ENCODE results near the gene HPN.
A peak's percentile ranks its signal among the peaks of the same experiment; 100 is the strongest.
"Not testable (repeated sequence)": the region's sequence is repeated elsewhere in the genome, so short reads cannot be mapped to it uniquely, and the experiment has no call there.

Gene HPN

DNA sequence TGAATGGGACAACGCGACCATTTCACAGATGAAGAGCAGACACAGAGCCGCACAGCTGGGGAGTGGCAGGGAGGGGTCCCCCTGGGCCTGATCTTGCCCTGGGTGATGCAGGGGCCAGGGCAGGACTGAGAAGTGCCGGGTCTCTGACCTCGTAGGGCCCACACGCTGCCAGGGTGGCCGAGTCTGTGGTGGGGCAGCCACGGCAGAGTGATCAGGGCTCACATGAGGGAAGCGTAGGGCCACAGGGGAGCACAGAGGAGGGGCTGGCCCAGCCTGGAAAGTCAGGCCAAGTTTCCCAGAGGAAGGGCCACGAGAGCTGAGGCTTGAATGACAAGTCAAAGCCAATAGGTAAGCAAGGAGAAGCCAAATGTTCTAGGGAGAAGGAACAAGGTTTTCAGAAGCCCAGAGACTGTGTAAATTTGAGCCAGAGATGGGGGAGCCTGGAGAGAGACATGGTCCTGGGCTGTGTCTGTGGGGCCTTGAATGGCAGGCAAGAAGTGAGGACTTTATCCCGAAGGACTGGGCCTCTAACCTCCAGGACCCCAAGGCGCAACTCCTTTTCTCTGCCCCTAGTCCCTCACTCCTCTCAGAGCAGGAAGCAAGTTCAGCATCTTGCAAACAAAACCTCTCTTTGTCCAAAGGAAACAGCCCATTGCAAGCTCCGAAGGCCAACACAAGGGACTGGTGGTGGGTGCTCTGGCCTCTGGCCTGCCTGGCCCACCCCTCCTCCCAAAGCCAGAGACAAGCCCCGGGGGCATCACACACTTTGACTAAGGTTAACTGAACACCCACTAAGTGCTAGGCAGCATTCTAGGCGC lies 42.4 kb downstream of the HPN start:
- DNase-seq (ENCODE audit: low read depth, low spot score): no peak

DNA sequence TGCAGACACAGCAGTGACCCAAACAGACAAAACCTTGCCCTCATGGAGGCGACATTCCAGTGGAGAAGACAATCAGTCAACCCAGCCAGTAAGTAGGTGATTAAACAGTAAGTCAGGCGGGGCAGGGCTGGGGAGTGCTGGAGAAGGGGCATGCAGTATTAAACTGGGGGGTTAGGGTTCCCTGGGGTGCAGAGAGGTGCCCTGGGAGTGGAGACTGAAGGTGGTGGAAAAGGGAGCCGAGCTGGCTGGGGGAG lies 42.9 kb downstream of the HPN start:
- no peak for DNase-seq (ENCODE audit: low read depth, low spot score)

- DNase-seq (ENCODE audit: low read depth, low spot score): no peak
These were observed 44.4 kb downstream of the HPN start for GRCh38 chr19:35085947-35086346.

- DNase-seq (ENCODE audit: low read depth, low spot score): no peak
These were observed 44.9 kb downstream of the HPN start for GRCh38 chr19:35086455-35086854.

GRCh38 chr19:35087393-35087792 lies 45.9 kb downstream of the HPN start:
- no peak for DNase-seq (ENCODE audit: low read depth, low spot score)

GRCh38 chr19:35088131-35088913 lies 46.8 kb downstream of the HPN start:
- no peak for DNase-seq (ENCODE audit: low read depth, low spot score)

GRCh38 chr19:35089554-35089953 lies 48.0 kb downstream of the HPN start:
- DNase-seq (ENCODE audit: low read depth, low spot score): no peak

- DNase-seq (ENCODE audit: low read depth, low spot score): no peak
These were observed 48.6 kb downstream of the HPN start for GRCh38 chr19:35090160-35090505.

- peak; percentile 11 for DNase-seq (ENCODE audit: low read depth, low spot score)
These were observed 49.1 kb downstream of the HPN start for GRCh38 chr19:35090506-35091214.

DNA sequence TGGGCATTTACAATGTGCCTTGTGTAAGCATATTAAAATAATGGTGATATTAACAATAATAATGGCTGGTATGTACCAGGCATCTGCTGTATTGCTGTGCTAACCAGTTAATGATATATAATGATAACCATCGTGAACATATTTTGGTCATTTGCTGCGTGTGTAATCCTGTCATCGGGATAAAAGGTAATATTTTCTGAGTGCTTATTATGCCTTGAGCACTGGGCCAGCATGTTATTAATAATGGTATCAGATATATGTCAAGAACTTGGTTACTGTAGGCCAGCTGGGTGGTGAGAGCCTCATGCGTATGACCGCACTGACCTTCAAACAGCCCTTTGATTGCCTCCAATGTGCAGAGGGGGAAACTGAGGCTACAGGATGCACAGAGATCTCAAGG lies 51.9 kb downstream of the HPN start:
- DNase-seq (ENCODE audit: low read depth, low spot score): no peak

DNA sequence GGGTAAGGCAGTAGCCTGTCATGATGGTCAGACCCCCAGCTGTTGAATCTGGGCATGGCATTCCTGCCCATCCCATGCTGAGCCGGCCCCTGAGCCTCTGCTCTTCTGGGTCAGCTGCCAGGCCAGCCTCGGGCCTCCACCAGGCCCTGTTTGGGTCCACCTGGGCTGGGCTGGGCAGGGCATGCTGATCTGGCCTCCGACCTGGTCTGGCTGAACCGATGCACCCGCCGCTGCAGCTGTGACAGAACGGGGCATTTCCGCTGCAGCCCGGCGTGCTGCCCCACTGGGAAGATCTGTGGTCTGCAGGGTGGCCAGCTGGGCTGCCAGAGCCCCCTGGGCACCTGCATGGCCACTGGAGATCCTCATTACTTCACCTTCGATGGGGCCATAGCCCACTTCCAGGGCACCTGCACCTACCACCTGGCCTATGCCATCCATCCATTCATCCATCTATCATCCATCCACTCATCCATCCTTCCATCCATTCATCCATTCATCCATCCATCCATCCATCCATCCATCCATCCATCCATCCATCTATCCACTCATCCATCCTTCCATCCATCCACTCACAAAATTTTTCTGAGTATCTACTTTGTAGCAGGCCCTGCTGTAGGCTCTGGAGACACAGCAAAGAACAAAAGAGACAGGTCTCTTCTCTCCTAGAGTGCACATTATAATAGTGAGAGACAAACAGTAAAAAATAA lies 52.6 kb downstream of the HPN start:
- DNase-seq (ENCODE audit: low read depth, low spot score): no peak

DNA sequence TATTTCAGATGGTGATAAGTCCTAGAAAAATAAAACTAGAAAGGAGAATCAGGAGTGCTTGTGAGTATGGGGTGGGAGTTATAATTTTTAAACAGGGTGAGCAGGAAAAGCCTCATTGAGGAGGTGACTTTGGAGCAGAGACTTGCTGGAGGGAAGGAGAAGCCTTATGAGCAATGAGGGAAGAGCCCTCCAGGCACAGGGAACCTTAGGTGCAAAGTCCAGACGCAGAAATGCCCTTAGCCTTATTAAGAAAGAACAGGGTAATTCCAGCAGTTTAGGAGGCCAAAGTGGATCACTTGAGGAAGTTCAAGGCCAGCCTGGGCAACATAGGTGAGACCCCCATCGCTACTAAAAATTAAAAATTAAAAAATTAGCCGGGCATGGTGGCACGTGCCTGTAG lies 53.1 kb downstream of the HPN start:
- no peak for DNase-seq (ENCODE audit: low read depth, low spot score)

GRCh38 chr19:35095667-35096368 lies 54.3 kb downstream of the HPN start:
- DNase-seq (ENCODE audit: low read depth, low spot score): no peak

DNA sequence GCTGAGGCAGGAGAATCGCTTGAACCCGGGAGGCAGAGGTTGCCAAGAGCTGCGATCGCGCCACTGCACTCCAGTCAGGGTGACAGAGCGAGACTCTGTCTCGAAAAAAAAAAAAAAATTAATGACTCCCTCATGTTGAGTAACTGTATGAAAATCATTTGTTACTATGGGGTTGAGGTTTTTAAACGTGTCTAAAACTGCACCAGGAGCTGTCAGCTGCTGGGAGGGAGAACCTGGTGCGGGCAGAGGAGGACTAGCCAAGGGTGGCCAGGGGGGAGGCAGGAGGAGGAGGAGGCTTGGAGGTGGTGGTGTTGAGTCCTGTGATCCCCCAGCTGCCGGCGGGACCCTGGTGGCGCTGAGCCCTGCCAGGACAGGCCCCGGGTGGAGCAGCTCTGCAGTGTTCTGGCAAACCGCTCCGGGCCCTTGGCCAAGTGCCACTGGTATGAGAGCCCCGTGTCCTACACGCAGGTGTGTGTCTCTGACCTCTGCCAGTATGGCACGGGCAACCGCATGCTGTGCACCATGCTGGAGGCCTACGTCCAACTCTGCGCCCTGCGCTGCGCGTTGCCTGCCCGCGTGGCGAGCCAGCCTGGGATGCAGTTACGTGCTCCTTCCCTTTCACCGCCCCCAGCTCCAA lies 57.0 kb downstream of the HPN start:
- DNase-seq (ENCODE audit: low read depth, low spot score): no peak

DNA sequence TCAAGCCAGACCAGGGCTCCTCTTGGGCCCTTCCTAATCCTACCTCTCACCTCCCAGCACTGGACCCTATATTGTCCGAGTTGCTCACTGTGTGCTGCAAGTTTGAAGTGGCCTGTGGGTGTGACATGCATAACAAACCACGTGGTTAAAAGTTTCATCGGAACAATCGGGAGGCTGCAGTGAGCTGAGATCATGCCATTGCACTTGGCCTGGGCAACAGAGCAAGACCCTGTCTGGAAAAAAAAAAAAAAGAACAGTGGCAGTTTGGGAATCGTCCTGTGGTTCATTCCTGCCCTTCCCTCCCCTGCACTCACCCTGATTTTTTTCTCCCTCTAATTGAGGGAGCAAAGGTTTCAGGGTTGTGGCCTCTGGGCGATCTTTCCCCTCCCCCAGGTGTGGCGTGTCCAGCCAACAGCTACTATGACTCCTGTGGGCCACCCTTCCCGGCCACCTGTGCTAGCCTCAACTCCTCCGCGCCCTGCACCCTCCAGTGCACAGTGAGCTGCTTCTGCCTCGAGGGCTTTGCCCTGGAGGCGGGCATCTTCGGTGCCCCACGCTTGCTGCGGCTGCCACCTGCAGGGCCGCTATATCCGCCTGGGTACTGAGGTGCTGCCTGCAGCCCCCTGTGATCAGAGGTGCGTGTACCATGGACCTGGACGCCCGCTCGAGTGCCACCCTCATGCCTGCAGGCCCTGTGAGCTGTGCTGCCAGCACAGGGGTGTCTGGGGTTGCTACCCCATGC lies 57.8 kb downstream of the HPN start:
- DNase-seq (ENCODE audit: low read depth, low spot score): no peak

DNA sequence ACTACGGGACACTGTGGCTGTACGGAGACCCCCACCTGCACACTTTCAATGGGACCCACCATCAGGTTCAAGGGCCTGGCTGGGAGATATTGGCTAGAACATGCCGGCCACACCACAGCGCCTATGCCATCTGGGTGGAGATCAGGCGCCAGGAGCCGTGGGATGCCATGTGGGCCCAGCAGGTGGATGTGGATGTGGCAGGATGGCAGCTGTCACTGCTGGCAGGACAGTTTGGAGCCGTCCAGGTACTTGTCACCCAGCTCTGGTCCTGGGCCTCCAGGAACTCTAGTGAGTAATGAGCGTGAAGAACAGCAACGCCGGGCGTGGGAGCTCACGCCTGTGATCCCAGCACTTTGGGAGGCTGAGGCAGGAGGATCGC lies 58.4 kb downstream of the HPN start:
- no peak for DNase-seq (ENCODE audit: low read depth, low spot score)

DNA sequence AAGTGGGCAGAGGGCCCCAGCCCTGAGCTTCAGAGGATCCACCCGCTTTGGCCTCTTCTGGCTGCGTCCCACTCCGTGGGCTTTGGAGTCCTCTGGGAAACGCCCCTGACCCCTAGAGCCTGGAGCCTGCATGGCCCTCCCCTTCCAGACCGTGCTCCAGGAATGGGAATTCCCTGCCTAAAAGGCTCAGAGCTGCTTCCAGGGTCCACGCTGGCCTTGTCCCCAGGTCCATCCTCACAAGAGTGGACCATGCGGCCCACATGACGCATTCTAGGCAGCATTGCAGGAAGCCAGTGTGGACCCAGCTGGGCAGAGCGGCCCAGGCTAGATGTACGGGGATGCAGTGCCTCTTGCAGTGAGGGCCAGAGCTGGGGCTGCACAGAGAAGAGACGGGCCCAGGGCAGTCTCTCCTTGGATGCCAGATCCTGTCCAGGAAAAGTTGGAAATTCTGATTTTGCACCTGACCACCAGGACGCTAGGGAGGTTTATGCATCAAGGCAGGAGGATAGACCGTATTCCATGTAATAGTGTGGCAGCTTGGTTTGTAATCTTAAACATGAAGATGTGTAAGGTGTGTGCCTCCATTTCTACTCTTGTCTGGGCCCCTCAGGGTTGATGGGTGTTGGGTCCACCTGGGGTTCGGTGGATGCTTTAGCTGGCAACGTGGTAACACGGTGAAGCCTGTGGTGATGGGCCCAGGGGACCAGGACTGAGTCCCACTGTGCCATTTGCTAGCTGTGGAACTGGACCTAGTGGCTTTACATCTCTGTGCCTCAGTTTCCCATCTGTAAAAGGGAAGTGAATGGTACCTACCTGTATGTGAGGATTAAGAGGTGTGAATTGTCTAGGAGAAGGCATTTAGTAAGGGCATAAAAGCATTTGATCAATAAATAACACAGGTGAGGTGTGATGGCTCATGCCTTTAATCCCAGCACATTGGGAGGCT lies 59.3 kb downstream of the HPN start:
- no peak for DNase-seq (ENCODE audit: low read depth, low spot score)

- DNase-seq (ENCODE audit: low read depth, low spot score): not testable (repeated sequence)
These were observed 60.4 kb downstream of the HPN start for GRCh38 chr19:35101949-35102348.

- DNase-seq (ENCODE audit: low read depth, low spot score): not testable (repeated sequence)
These were observed 62.1 kb downstream of the HPN start for GRCh38 chr19:35103614-35104013.

Data from activated CD4-positive, CD25-positive, alpha-beta regulatory T cell treated with anti-CD3 and anti-CD28 coated beads, Interleukin-2, amount 50 U/mL, for 16 hours (primary cell).